ENCODE measurements around the gene PER1. TPM values are rescaled to one million over a fixed set of nuclear protein-coding genes. Genes with fewer than 3 reads are reported as not detected.

PER1 gene
- total RNA-seq, 1 experiment from 2014 or later = 87.6 TPM

DNA sequence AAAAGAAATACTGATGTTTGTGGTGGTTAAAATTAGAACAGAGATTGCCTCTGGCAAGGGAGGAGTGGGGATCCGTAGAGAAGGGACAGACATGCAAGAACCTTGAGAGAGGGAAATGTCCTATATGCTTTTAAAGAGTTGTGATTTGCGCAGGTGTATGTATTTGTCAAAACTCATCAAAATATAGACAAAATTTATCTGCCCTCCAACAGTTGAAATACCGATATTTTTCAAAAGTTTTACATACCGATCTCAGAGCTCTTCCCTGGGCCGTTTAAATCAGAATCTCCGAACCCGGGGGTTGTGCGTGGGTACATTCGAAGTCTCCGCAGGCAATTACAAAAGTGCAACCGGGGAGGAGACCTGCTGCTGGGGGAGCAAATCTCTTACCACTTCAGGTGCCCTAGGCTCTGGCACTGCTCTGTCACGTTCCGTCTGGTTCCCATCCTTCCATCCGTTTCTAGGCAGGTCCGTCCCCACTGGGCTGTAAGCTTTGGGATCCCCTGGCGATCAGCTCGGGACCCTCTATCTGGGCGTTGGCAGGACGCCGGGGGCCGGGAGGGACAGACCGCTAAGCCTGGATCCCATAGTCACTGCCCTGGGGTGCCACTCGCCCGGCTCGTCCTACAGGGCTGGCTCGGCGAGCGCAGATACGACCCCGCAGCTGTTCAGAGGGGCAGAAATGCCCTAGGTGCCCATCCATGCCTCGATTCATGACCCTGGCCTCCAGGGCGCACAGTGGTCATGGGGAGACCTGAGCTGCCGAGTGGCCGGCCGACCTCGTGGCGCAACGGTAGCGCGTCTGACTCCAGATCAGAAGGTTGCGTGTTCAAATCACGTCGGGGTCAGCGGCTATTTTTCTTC lies 33.6 kb upstream of the PER1 start:
- H3K4me2 ChIP-seq (ENCODE audit: low read length) = peak overlapping the region; percentile 95
- ATAC-seq = peak; percentile 15
- CTCF ChIA-PET = interaction anchor here (0.6 to 1.2 kb wide), 10 partner anchors 24 to 817 kb away, joined by 3 to 6 read pairs (median 3); partner anchors contain the start of genes ALOXE3, AURKB and PFAS
- TF ChIP-seq RAD21 (IDR thresholded peaks at IDR 0.05; ENCODE audit: low read depth) = no peak
- TF ChIP-seq, protein P1, sequence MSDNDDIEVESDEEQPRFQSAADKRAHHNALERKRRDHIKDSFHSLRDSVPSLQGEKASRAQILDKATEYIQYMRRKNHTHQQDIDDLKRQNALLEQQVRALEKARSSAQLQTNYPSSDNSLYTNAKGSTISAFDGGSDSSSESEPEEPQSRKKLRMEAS (IDR thresholded peaks at IDR 0.05) = peak; percentile 71; the same call in 1 of the 2 replicates
- H3K9me3 ChIP-seq (ENCODE audit: control insufficient read depth in 1 of 2, insufficient read depth in 1 of 2, low read depth in 1 of 2, low read length in 2 of 2) = no peaks in the 10 kb centered on the region
- intact Hi-C loops (cut with micrococcal nuclease) = loop anchor here (2.0 to 5.0 kb wide), 2 partner anchors 49 to 63 kb away; partner anchors contain the start of genes CTC1 and PFAS
- peak overlapping the region; percentile 41 to 62 for H3K4me3 ChIP-seq (replicated peaks in 1 of 2; ENCODE audit: low read depth in 1 of 2, low read length in 2 of 2)
- peak overlapping the region; percentile 70 for H3K27ac ChIP-seq (ENCODE audit: low read depth, low read length)
- H3K79me2 ChIP-seq (ENCODE audit: insufficient read depth, low read length) = peaks cover 14% of the 10 kb centered on the region; the same call in 1 of the 2 replicates
- no peaks in the 10 kb centered on the region for H4K20me1 ChIP-seq (ENCODE audit: insufficient read depth)
- H2AFZ ChIP-seq (ENCODE audit: low read depth, low read length, poor library complexity, severe bottlenecking) = peak overlapping the region; percentile 83
- POLR2A ChIA-PET = interaction anchor here (0.7 to 6.9 kb wide), 7 partner anchors 9 to 112 kb away, joined by 3 to 63 read pairs (median 5); no protein-coding TSS in a partner anchor
- no TSS peak for BruUV-seq (replicated peaks)
- no peaks in the 10 kb centered on the region for H3K27me3 ChIP-seq (ENCODE audit: insufficient read depth, low read length)
- no peaks in the 10 kb centered on the region for H3K36me3 ChIP-seq (ENCODE audit: control insufficient read depth in 1 of 2, insufficient read depth in 2 of 2, low read length in 2 of 2)
- H3K4me1 ChIP-seq (ENCODE audit: control insufficient read depth in 1 of 2, insufficient read depth in 2 of 2, low read length in 2 of 2) = peaks cover 21 to 44% of the 10 kb centered on the region in 2 experiments
- no peaks in the 10 kb centered on the region for H3K9me2 ChIP-seq (ENCODE audit: insufficient read depth)
- RAD21 ChIA-PET (ENCODE audit: low non-redundant PET in 1 of 2, low total read pairs in 2 of 2, uncharacterized antibody in 2 of 2, unreplicated experiment in 2 of 2) = interaction anchor here (0.7 to 1.0 kb wide), 3 partner anchors 36 to 115 kb away, joined by 3 to 5 read pairs (median 4); no protein-coding TSS in a partner anchor
- H3K9ac ChIP-seq (ENCODE audit: low read length) = peak overlapping the region; percentile 70
- no peak for DNase-seq (ENCODE audit: low read depth, low spot score)

DNA sequence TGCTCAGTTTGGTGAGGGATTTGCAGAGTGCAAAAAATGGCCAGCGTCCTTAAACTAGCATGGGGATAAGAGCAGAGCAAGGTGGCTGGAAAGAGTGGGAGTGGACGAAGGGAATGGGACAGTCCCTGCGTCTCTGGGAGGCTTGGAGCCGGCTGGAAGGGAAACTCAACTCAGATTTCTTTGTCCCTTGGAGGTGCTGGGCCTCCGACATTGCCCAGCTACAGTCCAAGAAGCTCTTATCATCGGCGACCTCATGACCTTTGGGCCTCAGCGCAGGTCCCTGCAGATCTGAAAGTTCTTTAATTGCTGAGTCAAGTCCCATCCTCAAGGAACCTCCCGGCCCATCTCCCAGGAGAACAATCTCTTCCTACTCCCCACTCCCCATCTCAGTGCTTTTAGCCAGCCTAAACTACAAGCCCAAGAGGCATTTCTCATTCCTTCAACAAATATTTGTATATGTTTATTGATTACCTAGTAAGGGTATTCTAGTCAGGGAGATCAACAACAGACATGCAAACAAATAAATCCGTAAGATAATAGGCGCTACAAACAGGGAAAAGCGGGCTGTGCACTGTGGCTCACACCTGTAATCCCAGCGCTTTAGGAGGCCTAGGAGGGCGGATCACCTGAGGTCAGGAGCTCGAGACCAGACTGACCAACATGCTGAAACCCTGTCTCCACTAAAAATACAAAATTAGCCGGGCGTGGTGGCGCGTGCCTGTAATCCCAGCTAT lies 25.0 kb upstream of the PER1 start:
- peaks cover 22 to 45% of the 10 kb centered on the region in 2 experiments for H3K4me1 ChIP-seq (ENCODE audit: control insufficient read depth in 1 of 2, insufficient read depth in 2 of 2, low read length in 2 of 2)
- ATAC-seq (no peak), DNase-seq (ENCODE audit: low read depth, low spot score) (no peak)
- H3K9me3 ChIP-seq (ENCODE audit: control insufficient read depth in 1 of 2, insufficient read depth in 1 of 2, low read depth in 1 of 2, low read length in 2 of 2) = no peaks in the 10 kb centered on the region
- H3K36me3 ChIP-seq (ENCODE audit: control insufficient read depth in 1 of 2, insufficient read depth in 2 of 2, low read length in 2 of 2) = no peaks in the 10 kb centered on the region
- H3K79me2 ChIP-seq (ENCODE audit: insufficient read depth, low read length) = peaks cover 6% of the 10 kb centered on the region; the same call in 1 of the 2 replicates
- H3K4me2 ChIP-seq (ENCODE audit: low read length) = peak overlapping the region; percentile 99
- no peak overlapping the region for H2AFZ ChIP-seq (ENCODE audit: low read depth, low read length, poor library complexity, severe bottlenecking)
- intact Hi-C loops (cut with micrococcal nuclease) = no loop called here
- H3K27ac ChIP-seq (ENCODE audit: low read depth, low read length) = peak overlapping the region; percentile 76
- H4K20me1 ChIP-seq (ENCODE audit: insufficient read depth) = no peaks in the 10 kb centered on the region
- H3K4me3 ChIP-seq (replicated peaks in 1 of 2; ENCODE audit: low read depth in 1 of 2, low read length in 2 of 2) = peak overlapping the region; percentile 84 to 86
- H3K9ac ChIP-seq (ENCODE audit: low read length) = peak overlapping the region; percentile 93
- no peaks in the 10 kb centered on the region for H3K27me3 ChIP-seq (ENCODE audit: insufficient read depth, low read length)
- ChIA-PET POLR2A (interaction anchor here (0.6 kb wide), 1 partner anchor 8 kb away, joined by 3 read pairs; no protein-coding TSS in a partner anchor), CTCF (no interaction called here), RAD21 (ENCODE audit: low non-redundant PET in 1 of 2, low total read pairs in 2 of 2, uncharacterized antibody in 2 of 2, unreplicated experiment in 2 of 2) (no interaction called here)
- H3K9me2 ChIP-seq (ENCODE audit: insufficient read depth) = no peaks in the 10 kb centered on the region
- no TSS peak for BruUV-seq (replicated peaks)
- TF ChIP-seq, protein P1 (IDR thresholded peaks at IDR 0.05) = no peak
- TF ChIP-seq ZFX (IDR thresholded peaks at IDR 0.05) (no peak), YY1 (IDR thresholded peaks at IDR 0.05; ENCODE audit: extremely low read depth, insufficient replicate concordance, low read depth, low read length) (no peak), TCF7L2 (IDR thresholded peaks at IDR 0.05; ENCODE audit: borderline replicate concordance, extremely low read depth, insufficient read depth, insufficient read length) (no peak), CEBPB (IDR thresholded peaks at IDR 0.05; ENCODE audit: low read depth) (no peak), ZNF274 (IDR thresholded peaks at IDR 0.05; ENCODE audit: low read depth, low read length) (no peak)
- TF ChIP-seq, protein P2, sequence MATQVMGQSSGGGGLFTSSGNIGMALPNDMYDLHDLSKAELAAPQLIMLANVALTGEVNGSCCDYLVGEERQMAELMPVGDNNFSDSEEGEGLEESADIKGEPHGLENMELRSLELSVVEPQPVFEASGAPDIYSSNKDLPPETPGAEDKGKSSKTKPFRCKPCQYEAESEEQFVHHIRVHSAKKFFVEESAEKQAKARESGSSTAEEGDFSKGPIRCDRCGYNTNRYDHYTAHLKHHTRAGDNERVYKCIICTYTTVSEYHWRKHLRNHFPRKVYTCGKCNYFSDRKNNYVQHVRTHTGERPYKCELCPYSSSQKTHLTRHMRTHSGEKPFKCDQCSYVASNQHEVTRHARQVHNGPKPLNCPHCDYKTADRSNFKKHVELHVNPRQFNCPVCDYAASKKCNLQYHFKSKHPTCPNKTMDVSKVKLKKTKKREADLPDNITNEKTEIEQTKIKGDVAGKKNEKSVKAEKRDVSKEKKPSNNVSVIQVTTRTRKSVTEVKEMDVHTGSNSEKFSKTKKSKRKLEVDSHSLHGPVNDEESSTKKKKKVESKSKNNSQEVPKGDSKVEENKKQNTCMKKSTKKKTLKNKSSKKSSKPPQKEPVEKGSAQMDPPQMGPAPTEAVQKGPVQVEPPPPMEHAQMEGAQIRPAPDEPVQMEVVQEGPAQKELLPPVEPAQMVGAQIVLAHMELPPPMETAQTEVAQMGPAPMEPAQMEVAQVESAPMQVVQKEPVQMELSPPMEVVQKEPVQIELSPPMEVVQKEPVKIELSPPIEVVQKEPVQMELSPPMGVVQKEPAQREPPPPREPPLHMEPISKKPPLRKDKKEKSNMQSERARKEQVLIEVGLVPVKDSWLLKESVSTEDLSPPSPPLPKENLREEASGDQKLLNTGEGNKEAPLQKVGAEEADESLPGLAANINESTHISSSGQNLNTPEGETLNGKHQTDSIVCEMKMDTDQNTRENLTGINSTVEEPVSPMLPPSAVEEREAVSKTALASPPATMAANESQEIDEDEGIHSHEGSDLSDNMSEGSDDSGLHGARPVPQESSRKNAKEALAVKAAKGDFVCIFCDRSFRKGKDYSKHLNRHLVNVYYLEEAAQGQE (IDR thresholded peaks at IDR 0.05; ENCODE audit: low read depth) = no peak
